ENCODE data around the gene CREBZF.

The CREBZF gene

GRCh38 chr11:85651118-85651517, 13.8 kb downstream of the CREBZF start:
- Histone ChIP-seq H2AFZ (ENCODE audit: low read length) (no peak overlapping the region), H3K4me1 (ENCODE audit: insufficient read depth, low read length, poor library complexity, severe bottlenecking) (peaks cover 22% of the 10 kb centered on the region), H3K4me2 (ENCODE audit: low read depth, low read length, poor library complexity, severe bottlenecking) (no peak overlapping the region), H3K9me2 (replicated peaks; ENCODE audit: low read depth, low read length) (no peaks in the 10 kb centered on the region), H3K9me3 (ENCODE audit: insufficient read depth, low read depth, low read length) (no peaks in the 10 kb centered on the region), H3K9ac (ENCODE audit: low read depth, low read length, poor library complexity, severe bottlenecking) (no peak overlapping the region), H3K36me3 (ENCODE audit: insufficient read depth, low read length) (peaks cover 8% of the 10 kb centered on the region; the same call in 1 of the 2 replicates), H3F3A (ENCODE audit: low read depth) (no peaks in the 10 kb centered on the region; the same call in 1 of the 2 replicates), H3K4me3 (ENCODE audit: low read length, poor library complexity, severe bottlenecking) (no peak overlapping the region), H3K79me2 (ENCODE audit: insufficient read depth, low read length) (peaks cover 29% of the 10 kb centered on the region; the same call in 1 of the 2 replicates), H4K20me1 (ENCODE audit: insufficient read depth, low read length, poor library complexity, severe bottlenecking) (peaks cover 22% of the 10 kb centered on the region), H3K27me3 (ENCODE audit: insufficient read depth, low read length, poor library complexity, severe bottlenecking) (no peaks in the 10 kb centered on the region)
- TF ChIP-seq CTCF (conservative IDR thresholded peaks at IDR 0.05; ENCODE audit: low read length) = no peak
- TF ChIP-seq EZH2phosphoT487 (IDR thresholded peaks at IDR 0.05; ENCODE audit: borderline replicate concordance) = no peak

- Histone ChIP-seq H3F3A (ENCODE audit: low read depth) (no peaks in the 10 kb centered on the region), H3K27me3 (ENCODE audit: insufficient read depth, low read length, poor library complexity, severe bottlenecking) (peaks cover 27% of the 10 kb centered on the region)
- TF ChIP-seq CTCF (conservative IDR thresholded peaks at IDR 0.05; ENCODE audit: low read length) (no peak), EZH2phosphoT487 (IDR thresholded peaks at IDR 0.05; ENCODE audit: borderline replicate concordance) (no peak)
These were observed 17.2 kb downstream of the CREBZF start, which contains the start of gene TMEM126A for GRCh38 chr11:85647604-85648299. TMEM126A (plus strand) TSS chr11:85647967; CDS start chr11:85650256, 2,289 bp downstream.

GRCh38 chr11:85647078-85647477, 17.9 kb downstream of the CREBZF start:
- Histone ChIP-seq H3K79me2 (ENCODE audit: insufficient read depth, low read length) (peaks cover 11% of the 10 kb centered on the region; the same call in 1 of the 2 replicates), H3K9me2 (replicated peaks; ENCODE audit: low read depth, low read length) (no peaks in the 10 kb centered on the region), H3K27me3 (ENCODE audit: insufficient read depth, low read length, poor library complexity, severe bottlenecking) (peaks cover 28% of the 10 kb centered on the region), H3F3A (ENCODE audit: low read depth) (no peaks in the 10 kb centered on the region), H3K9ac (ENCODE audit: low read depth, low read length, poor library complexity, severe bottlenecking) (peak overlapping the region; percentile 75), H3K9me3 (ENCODE audit: insufficient read depth, low read depth, low read length) (no peaks in the 10 kb centered on the region), H4K20me1 (ENCODE audit: insufficient read depth, low read length, poor library complexity, severe bottlenecking) (no peaks in the 10 kb centered on the region), H3K4me2 (ENCODE audit: low read depth, low read length, poor library complexity, severe bottlenecking) (peak overlapping the region; percentile 86), H3K4me3 (ENCODE audit: low read length, poor library complexity, severe bottlenecking) (peak overlapping the region; percentile 81), H3K4me1 (ENCODE audit: insufficient read depth, low read length, poor library complexity, severe bottlenecking) (peaks cover 12% of the 10 kb centered on the region), H2AFZ (ENCODE audit: low read length) (peak overlapping the region; percentile 83), H3K36me3 (ENCODE audit: insufficient read depth, low read length) (no peaks in the 10 kb centered on the region)
- TF ChIP-seq CTCF (conservative IDR thresholded peaks at IDR 0.05; ENCODE audit: low read length) = no peak
- TF ChIP-seq EZH2phosphoT487 (IDR thresholded peaks at IDR 0.05; ENCODE audit: borderline replicate concordance) = no peak

More at GRCh38 chr11:85647604-85648299, 17.2 kb downstream of the CREBZF start, which contains the start of gene TMEM126A:
- peaks cover 11% of the 10 kb centered on the region; the same call in 1 of the 2 replicates for H3K79me2 ChIP-seq (ENCODE audit: insufficient read depth, low read length)
- H3K9ac ChIP-seq (ENCODE audit: low read depth, low read length, poor library complexity, severe bottlenecking) = peak within 1 kb of the TSS; percentile 75
- no peaks in the 10 kb centered on the region for H3K9me3 ChIP-seq (ENCODE audit: insufficient read depth, low read depth, low read length)
- no peaks in the 10 kb centered on the region for H4K20me1 ChIP-seq (ENCODE audit: insufficient read depth, low read length, poor library complexity, severe bottlenecking)
- peak within 1 kb of the TSS; percentile 83 for H2AFZ ChIP-seq (ENCODE audit: low read length)
- H3K4me1 ChIP-seq (ENCODE audit: insufficient read depth, low read length, poor library complexity, severe bottlenecking) = peaks cover 12% of the 10 kb centered on the region
- no peaks in the 10 kb centered on the region for H3K36me3 ChIP-seq (ENCODE audit: insufficient read depth, low read length)
- no peaks in the 10 kb centered on the region for H3K9me2 ChIP-seq (replicated peaks; ENCODE audit: low read depth, low read length)
- H3K4me2 ChIP-seq (ENCODE audit: low read depth, low read length, poor library complexity, severe bottlenecking) = peak within 1 kb of the TSS; percentile 86
- peak within 1 kb of the TSS; percentile 81 for H3K4me3 ChIP-seq (ENCODE audit: low read length, poor library complexity, severe bottlenecking)

Data from Loucy (cell line).